GM06990 (cell line): Measurements from ENCODE around the gene FHIT.

Experiments used
- DNase-seq: peaks from one replicate; pipeline ENCODE4 v3.0.0-alpha.2; 2011; ENCODE audit not compliant: insufficient read length; ENCODE audit errors: extremely low read depth
- H3K27me3 ChIP-seq: replicated peaks from 2 replicates; pipeline ENCODE4 v1.6.0; 2011; ENCODE audit warnings: low read length; ENCODE audit not compliant: control insufficient read depth, insufficient read depth
- H3K36me3 ChIP-seq: 2 replicates; pipeline ENCODE4 v1.5.1; 2011; ENCODE audit warnings: low read length; ENCODE audit not compliant: control insufficient read depth, insufficient read depth
- H3K4me3 ChIP-seq: replicated peaks from 2 replicates; pipeline ENCODE4 v1.5.1; 2011; ENCODE audit warnings: low read depth, mild to moderate bottlenecking, control low read depth, low read length
- TF ChIP-seq, protein P1 (sequence below): IDR thresholded peaks from 2 replicates; pipeline ENCODE4 v1.5.1; 2011; ENCODE audit warnings: low read length, control low read depth, mild to moderate bottlenecking, inconsistent platforms; ENCODE audit not compliant: insufficient read depth, poor library complexity, severe bottlenecking

FHIT gene

DNA sequence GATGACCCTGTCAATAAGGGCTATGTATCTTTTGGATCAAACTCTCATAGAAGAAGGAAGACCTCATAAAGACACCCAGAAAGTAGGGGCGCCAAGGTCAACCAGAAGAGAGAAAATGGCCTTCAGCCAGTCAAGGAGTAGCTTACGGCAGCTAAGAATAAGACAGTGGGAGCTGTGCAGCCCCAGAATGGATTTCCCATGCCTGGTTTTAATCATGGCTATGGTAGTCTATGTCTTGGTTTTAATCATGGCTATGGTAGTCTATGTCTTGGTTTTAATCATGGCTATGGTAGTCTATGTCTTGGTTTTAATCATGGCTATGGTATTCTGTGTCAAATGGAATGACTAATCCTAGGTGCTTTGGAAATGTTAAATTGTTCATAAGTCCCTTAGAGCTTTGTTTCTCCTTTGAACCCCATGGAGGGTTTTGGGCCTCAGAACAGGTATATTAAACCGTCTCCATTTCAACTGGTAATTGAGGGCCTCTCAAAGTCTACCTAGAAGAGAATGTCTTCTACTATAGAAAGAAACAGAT, 1459.4 kb downstream of the FHIT start:
- H3K4me3 ChIP-seq: no peak overlapping the region
- TF ChIP-seq, protein P1, sequence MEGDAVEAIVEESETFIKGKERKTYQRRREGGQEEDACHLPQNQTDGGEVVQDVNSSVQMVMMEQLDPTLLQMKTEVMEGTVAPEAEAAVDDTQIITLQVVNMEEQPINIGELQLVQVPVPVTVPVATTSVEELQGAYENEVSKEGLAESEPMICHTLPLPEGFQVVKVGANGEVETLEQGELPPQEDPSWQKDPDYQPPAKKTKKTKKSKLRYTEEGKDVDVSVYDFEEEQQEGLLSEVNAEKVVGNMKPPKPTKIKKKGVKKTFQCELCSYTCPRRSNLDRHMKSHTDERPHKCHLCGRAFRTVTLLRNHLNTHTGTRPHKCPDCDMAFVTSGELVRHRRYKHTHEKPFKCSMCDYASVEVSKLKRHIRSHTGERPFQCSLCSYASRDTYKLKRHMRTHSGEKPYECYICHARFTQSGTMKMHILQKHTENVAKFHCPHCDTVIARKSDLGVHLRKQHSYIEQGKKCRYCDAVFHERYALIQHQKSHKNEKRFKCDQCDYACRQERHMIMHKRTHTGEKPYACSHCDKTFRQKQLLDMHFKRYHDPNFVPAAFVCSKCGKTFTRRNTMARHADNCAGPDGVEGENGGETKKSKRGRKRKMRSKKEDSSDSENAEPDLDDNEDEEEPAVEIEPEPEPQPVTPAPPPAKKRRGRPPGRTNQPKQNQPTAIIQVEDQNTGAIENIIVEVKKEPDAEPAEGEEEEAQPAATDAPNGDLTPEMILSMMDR: no peak
- no peak for DNase-seq
- no peaks in the 10 kb centered on the region for H3K36me3 ChIP-seq
- H3K27me3 ChIP-seq: no peaks in the 10 kb centered on the region

GRCh38 chr3:59790241-59790640, 1461.0 kb downstream of the FHIT start:
- TF ChIP-seq, protein P1: no peak
- no peak for DNase-seq
- no peaks in the 10 kb centered on the region for H3K27me3 ChIP-seq
- H3K36me3 ChIP-seq: no peaks in the 10 kb centered on the region
- H3K4me3 ChIP-seq: no peak overlapping the region

GRCh38 chr3:59788801-59789200, 1462.5 kb downstream of the FHIT start:
- H3K27me3 ChIP-seq: no peaks in the 10 kb centered on the region
- TF ChIP-seq, protein P1: no peak
- no peaks in the 10 kb centered on the region for H3K36me3 ChIP-seq
- no peak for DNase-seq
- H3K4me3 ChIP-seq: no peak overlapping the region

- no peaks in the 10 kb centered on the region for H3K27me3 ChIP-seq
- no peak overlapping the region for H3K4me3 ChIP-seq
- DNase-seq: no peak
- TF ChIP-seq, protein P1: no peak
- H3K36me3 ChIP-seq: no peaks in the 10 kb centered on the region
Observed at GRCh38 chr3:59788133-59788532, 1463.1 kb downstream of the FHIT start.

- no peaks in the 10 kb centered on the region for H3K27me3 ChIP-seq
- DNase-seq: no peak
- TF ChIP-seq, protein P1: no peak
Observed at GRCh38 chr3:59786374-59786773, 1464.9 kb downstream of the FHIT start.

GRCh38 chr3:59784164-59784563, 1467.1 kb downstream of the FHIT start:
- H3K36me3 ChIP-seq: no peaks in the 10 kb centered on the region
- DNase-seq: no peak
- TF ChIP-seq, protein P1: no peak
- H3K4me3 ChIP-seq: no peak overlapping the region
- no peaks in the 10 kb centered on the region for H3K27me3 ChIP-seq

More at GRCh38 chr3:59786374-59786773, 1464.9 kb downstream of the FHIT start:
- Histone ChIP-seq H3K36me3 (no peaks in the 10 kb centered on the region), H3K4me3 (no peak overlapping the region)
